ENCODE data around the gene ARPC1A.
"Not testable (repeated sequence)": the region's sequence is repeated elsewhere in the genome, so short reads cannot be mapped to it uniquely, and the experiment has no call there.

Gene ARPC1A

DNA sequence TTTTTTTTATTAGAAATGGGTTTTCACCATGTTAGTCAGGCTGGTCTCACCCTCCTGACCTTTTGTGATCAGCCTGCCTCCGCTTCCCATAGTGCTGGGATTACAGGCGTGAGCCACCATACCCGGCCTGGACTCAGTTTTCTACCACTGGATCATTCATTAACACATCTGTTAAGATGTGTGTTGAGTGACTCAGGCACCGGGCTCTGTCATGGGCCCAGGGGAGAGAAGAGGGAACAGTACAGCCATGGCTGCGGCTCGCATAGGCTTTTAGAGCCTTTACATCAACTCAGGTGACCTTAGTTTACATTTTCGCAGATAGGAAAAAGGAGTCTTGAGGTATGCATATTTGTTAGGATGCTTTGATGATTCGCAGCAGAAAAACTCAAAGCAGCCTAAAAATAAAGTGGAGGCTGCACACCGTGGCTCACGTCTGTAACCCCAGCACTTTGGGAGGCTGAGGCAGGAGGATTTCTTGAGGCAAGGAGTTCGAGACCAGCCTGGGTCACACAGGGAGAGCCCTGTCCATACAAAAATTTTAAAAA is 45.8 kb downstream of the ARPC1A start:
- no peak for DNase-seq (ENCODE audit: low spot score)

DNA sequence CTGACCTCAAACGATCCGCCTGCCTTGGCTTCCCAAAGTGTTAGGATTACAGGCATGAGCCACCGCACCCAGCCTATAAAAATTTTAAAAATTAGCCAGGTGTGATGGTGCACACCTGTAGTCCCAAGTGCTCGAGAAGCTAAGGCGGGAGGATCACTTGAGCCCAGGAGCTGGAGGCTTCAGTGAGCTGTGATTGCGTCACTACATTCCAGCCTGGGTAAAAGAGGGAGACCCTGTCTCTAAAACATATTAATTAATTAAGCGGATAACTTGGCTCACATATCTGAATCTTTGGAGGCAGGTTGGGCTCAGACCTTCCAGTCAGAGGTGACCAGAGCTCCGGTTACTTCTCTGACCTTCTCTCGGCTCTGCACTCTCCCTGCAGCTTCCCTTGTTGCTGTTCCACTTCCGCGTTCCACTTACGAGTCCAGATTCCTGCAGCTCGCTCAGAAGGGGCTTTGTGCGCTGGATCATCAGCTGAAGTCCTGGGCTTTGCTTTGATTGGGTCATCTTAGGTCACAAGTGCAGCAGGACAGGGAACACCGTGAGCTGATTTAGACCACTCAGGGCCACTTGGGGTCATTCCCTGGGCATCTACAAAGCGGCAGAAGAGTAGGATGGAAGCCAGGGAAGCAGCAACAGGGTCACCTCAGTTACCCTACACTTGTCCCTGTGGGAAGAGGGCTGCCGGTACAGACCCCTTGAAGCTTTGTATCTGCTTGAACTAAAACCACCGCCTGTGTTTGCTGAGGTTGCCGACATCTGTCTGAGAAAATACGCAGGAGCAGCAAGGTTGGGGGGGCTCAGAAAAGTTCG is 46.8 kb downstream of the ARPC1A start:
- no peak for DNase-seq (ENCODE audit: low spot score)

DNA sequence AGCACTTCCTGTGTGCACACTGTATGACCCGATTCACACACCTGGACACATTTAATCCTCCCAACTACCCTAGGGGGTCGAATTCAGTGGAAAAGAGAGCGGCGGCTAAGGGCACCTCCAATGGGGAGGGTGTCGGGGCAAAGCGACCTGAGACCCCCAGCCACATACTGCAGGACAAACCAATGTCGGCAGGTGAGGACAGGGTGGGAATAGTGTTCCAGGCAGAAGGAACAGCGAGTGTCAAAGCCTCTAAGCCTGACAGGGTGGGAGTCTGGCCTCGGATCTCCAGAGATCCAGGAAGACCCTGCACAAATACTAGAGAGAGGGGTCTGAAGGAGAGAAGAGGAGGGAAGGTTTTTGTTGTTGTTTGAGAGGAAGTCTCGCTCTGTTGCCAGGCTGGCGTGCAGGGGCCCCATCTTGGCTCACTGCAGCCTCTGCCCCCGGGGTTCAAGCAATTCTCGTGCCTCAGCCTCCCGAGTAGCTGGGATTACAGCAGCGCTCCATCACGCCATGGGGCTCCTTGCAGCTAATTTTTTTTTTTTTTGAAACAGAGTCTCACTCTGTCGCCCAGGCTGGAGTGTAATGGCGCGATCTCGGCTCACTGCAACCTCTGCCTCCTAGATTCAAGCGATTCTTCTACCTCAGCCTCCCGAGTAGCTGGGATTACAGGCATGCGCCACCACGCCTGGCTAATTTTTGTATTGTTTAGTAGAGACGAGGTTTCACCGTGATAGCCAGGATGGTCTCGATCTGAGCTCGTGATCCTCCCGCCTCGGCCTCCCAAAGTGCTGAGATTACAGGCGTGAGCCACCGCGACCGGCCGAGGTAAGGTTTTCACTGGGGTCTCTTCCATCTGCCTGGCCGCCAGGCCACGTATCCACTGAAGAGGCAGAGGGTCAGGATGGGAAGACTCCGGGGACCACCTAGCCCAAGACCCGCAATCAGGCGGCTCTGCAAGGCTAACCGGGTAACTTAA is 47.7 kb downstream of the ARPC1A start:
- no peak for DNase-seq (ENCODE audit: low spot score)

DNA sequence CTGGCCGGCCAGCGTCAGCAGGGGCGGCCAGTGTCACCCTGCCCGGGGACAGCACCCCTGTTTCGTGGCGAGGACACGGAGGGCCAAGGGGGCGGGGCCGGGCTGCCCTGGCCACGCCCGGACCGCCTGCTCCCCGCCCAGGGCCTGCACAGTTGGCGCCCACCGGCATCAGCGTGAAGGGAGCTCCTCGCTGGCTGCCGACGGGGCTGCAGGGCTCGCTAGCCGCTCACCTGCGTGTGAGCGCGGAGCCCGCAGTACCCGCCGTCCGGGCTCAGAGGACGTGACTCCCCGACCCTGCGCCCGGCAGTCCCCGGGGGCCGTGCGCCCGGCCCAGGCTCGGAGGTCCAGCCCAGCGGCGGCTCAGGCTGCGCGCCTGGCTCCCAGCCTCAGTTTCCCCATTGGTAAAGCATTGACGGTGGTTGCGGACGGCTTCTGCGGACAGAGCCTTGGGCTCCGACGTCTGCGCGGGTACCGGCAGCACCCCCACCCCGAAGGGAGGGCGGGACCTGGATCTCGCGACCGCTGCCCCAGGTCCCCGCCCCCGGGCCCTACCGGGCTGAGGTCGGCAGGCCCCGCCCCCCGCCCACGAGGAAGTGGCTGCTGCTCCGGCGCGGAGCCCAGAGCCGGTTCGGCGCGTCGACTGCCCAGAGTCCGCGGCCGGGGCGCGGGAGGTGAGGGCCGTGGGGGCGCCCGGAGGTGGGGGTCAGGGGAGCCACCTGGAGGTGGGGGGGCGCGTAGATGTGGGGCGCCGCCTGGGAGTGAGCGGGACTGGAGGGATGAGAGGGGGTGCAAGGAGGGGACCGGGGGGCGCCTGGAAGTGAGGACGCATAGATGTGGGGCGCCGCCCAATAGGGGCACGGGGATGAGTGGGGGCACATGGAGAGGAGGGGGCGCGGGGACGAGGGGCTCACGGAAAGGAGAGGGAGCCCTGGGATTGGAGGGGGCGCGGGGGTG is 48.7 kb downstream of the ARPC1A start, which contains the start of gene ARPC1B:
TSS of gene ARPC1B (plus strand) at position 620 of the 954 bp plus-strand sequence. CDS start 10,985 bp downstream, outside the sequence.
- peak; percentile 85 for DNase-seq (ENCODE audit: low spot score)

DNA sequence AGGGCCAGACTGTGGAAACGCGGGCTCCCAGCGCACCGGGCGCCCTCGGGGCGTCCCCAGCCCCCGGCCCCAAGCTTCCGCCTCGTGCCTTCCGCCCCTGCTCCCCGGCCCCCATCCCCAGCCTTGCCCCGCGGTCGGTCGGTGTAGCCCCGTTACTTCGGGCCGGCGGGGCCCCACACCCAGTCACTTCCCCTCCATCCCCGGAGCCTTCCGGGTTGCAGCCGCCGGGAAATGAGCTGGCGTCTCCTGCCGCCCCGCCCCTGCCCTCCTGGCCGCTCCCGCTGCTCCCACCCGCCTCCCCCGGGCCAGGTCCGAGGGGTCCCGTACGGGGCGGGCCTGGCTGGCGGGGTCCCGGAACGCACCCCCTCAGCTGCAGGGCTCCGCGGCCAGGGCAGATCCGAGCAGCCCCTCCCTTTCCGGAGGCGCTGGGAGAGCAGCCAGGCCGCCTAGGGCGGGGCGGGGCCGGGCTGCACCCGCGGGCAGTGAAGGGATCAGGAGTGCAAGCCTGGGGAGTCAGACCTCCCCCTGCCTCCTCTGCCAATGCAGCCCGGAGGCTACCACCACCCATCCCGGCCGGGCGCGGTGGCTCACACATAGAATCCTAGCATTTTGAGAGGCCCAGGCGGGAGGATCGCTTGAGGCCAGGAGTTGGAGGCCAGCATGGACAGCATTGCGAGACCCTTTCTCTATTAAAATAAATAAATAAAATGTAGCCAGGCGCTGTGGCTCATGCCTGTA is 49.5 kb downstream of the ARPC1A start:
- peak; percentile 74 for DNase-seq (ENCODE audit: low spot score)

DNA sequence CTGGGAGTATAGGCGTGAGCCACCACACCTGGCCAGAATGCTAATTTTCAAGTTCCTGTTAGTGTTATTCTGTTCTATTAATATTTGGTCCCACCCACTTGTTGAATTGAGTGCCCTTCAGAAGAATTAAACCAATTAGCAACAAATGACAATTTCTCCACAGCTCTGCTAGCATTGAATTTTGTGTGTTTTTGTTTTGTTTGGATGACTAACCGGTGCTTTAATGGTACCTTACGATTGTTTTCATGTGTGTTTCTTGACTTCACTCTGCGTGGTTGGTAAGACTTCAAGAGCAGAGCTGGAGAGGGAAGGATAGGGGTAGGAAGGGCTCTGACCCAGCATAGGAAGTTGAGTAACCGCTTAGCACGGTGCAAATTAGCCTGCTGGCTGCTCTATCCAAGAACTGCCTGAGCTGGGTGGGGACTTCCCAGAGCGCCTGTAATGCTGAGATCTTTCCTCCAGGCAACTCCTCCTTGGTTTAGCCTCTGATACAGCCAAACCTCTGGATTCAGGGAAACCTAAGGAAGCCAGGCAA is 53.4 kb downstream of the ARPC1A start:
- peak; percentile 65 for DNase-seq (ENCODE audit: low spot score)

DNA sequence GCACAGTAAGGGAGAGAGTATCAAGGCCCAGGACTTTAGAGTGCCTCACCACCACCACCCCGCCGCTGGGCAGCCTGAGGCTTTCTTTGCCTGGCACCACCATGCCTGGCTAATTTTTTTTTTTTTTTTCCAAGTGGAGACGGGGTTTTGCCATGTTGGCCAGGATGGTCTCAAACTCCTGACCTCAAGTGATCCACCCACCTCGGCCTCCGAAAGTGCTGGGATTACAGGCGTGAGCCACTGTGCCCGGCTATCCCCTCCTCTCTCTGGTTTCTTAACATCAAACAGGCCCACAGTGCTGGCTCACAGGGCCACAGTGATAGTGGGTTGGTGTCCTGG is 54.0 kb downstream of the ARPC1A start:
- not testable (repeated sequence) for DNase-seq (ENCODE audit: low spot score)

DNA sequence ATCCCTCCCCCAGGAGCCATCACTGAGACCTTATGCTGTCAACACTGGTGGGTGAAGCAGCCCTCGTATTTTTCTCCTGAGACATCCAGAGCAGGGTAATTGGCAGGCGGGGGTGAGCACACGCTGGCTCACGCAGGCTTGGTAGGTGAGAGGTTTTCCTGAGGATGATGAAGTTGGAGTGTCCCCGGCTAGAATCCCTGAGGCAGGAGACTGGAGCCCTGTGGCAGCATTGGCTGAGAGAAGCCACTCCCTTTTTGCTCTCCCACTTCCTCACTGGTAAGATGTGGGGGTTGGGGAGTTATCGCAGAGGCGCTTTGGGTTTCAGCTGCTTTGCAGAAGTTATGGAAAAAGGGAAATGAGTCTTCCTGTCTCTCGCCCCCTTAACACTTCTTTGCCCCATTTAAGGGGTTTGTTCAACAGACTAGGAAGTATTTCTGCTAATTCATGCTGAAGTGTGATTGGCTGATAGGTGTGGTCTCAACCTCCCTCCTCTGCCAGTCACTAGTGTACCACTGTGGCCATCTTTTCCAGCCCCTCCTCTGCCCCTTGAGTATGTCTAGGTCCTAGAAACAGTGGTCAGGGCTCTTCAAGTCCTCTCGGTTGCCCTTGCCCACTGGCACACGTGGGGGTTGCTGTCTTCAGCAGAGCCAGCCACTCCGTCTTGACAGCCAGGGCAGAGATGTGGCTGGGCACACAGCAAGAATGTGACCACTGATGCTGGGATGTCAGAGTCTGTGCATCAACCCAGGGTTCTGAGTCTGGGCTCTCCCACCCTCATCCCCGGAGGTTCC is 54.5 kb downstream of the ARPC1A start:
- DNase-seq (ENCODE audit: low spot score): peak; percentile 59

DNA sequence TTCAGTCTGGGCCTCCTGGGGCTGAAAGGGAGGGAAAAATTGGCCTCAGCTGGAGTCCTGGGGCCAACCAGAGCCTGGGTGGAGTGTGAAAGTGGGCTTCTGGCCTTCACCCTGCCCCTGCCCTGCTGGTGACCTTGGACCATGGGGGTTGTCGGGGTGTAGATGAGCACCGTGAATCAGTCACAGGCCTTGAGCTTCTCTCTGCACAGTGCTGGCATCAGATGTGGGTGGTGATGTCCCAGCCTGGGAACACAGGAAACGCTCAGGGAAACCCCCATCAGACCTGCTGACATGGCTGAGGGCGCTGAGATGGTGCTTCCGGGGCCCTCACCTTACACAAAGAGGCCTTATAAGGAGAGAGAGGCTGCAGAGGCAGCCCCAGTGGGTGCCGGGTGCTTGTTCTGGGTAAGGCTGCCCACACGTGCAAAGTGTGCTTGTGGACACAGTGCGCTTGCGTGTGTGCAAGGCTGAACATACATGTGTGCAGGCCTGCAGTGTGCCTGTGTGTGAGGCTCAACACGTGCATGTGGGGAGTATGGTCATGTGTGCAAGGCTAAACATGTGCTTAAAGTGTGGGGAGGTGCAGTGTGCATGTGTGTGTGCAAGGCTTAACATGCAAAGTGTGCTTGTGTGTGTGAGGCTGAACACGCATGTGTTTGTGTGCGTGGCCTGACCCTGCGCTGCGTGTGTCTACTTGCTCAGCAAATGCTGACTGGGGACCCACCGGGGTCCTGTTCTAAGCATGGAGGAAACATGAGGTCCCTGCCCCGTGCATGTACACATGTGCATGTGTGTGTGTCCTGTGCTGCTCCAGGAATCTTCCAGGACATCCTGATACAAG is 55.3 kb downstream of the ARPC1A start:
- DNase-seq (ENCODE audit: low spot score): peak; percentile 95

DNA sequence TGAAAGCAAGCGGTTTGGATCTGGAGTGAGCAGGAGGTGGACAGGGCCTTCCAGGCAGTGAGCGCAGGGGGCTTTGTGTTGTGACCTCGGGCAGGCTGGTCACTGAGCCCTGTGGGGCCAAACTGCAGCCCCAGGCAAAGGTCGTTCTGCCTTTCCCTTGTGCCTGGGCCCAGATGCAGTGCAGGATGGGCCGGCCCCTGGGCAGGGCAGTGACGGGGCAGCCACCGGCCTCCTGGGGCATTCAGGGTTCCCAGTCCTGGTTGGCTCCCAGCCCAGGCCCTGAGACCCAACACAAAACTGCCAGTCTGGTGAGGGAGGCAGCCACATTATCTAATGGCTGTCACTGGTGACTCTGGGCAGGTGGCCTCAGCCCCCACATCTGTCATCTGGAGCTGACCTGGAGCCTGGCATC is 56.0 kb downstream of the ARPC1A start:
- DNase-seq (ENCODE audit: low spot score): no peak

DNA sequence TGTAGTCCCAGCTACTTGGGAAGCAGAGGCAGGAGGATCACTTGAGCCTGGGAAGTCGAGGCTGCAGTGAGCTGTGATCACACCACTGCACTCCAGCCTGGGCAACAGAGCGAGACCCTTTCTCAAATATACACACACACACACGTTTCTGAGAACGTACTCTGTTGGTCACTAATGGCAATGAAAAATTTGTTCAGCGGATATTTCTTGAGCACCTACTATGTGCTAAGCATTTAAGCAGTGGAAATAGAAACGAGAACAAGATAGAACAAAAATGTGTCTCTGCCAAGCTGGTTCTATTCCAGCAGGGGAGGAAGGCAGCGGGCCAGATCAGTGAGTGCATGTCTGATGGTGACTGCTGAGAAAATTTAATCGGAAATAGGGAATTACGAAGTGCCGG is 57.5 kb downstream of the ARPC1A start:
- no peak for DNase-seq (ENCODE audit: low spot score)

DNA sequence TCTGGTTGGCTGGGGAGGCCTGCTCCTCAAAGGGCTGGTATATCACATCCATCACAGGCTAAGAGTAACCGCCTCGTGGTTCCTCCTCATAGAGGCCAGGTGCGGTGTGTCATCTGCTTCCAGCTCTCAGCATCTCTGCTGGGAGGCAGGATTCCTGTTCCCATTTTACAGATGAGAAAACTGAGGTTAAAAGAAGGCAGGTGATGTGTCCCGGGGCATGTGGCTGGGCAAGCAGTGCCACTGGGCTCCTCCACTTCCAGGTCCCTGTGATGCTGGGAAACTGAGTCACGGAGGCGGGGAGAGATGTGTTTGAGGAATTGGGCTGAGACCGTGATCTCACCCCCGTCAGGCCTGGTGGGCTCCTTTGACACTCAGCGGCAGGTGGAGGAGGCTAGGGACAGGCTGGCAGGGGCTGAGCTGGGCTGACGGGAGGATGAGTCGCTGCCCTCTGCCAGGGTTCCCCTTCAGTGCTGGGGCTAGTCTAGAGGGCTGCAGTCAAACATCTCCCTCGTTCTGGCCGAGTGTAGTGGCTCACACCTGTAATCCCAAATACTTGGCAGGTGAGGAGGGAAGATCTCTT is 58.2 kb downstream of the ARPC1A start:
- no peak for DNase-seq (ENCODE audit: low spot score)

DNA sequence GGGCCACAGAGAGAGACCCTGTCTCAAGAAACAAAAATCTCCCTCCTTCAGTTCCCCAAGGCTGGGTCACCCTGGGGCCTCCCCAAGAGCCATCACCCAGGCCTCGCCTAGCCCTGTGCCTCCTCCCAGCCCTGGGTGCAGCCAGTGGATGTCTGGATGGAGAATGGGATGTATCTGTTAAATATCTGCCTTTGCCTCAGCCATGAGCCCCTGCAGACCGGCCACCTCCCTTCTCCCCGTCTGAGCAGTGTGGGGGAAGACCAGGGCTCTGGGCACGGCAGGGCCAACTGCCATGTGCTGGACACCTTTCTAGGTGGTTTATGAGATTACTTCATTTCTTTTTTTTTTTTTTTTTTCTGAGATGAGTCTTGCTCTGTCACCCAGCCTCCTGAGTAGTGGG is 58.8 kb downstream of the ARPC1A start:
- no peak for DNase-seq (ENCODE audit: low spot score)

DNA sequence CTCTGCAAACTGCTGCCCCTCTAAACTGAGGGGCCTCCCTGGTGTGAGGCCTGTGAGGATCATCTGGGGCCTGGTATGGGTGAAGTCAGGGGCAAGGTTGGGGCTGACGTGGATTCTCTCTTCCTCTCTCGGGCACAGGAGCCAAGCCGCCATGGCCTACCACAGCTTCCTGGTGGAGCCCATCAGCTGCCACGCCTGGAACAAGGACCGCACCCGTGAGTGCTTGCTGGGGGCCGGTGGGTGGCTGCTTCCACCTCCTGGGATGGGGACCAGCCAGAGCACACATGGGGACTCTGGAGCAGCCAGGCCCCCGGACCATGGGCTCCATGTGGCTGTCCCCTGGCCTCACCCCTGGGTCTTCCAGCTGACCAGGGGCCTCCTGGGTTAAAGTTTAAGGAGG is 59.9 kb downstream of the ARPC1A start:
- DNase-seq (ENCODE audit: low spot score): no peak

DNA sequence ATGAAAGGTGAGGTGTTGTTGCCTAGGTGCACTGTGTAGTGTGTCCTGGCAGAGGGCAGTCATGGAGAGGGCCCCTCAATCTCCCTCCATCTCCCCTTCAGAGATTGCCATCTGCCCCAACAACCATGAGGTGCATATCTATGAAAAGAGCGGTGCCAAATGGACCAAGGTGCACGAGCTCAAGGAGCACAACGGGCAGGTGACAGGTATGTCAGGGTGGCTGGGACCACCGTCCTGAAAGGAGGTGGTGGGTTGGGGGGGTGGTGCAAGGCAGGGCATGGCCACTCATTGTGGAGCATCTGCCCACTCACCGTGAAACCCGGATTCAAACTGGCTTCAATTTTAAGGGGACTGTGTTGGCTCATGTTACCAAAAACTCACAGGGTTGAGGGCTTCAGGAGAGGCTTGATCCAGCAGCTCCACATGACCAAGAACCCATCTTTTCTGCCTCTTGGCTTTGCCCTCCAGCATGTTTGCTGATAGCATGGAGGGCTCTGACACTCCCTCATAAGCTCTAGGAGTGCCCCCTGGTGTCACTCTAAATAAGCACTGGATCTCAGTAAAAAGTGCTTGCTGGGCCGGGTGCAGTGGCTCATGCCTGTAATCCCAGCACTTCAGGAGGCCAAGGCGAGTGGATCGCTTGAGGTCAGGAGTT is 61.0 kb downstream of the ARPC1A start:
- no peak for DNase-seq (ENCODE audit: low spot score)

DNA sequence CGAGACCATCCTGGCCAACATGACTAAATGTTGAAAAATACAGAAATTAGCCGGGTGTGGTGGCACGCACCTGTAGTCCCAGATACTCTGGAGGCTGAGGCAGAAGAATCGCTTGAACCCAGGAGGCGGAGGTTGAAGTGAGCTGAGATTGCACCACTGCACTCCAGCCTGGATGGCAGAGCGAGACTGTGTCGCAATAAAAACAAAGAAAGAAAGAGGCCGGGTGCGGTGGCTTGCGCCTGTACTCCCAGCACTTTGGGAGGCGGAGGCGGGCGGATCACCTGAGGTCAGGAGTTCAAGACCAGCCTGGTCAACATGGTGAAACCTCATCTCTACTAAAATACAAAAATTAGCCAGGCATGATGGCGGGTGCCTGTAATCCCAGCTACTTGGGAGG is 61.5 kb downstream of the ARPC1A start:
- DNase-seq (ENCODE audit: low spot score): not testable (repeated sequence)

DNA sequence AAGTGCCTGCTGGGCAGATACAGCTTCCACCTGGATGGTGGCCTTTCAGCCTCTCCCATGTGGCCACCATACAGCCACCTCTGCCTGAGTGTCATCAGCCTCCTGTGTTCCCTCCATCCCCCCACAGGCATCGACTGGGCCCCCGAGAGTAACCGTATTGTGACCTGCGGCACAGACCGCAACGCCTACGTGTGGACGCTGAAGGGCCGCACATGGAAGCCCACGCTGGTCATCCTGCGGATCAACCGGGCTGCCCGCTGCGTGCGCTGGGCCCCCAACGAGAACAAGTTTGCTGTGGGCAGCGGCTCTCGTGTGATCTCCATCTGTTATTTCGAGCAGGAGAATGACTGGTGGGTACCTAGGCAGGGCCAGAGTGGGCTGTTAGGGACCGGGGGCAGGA is 62.2 kb downstream of the ARPC1A start:
- no peak for DNase-seq (ENCODE audit: low spot score)

DNA sequence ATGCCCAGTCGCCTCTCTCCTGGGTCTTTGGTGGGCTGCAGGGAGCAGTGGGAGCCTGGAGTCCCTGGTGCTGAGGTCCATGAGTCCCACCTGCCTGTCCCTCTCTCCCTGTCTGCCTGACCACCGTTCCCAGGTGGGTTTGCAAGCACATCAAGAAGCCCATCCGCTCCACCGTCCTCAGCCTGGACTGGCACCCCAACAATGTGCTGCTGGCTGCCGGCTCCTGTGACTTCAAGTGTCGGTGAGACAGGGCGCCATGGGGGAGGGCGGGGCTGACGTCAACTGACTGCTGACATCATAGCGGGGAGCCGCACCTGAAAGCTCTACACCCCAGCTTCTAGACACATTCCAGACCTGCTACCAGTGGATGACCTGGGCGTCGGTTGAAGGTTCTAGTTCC is 64.1 kb downstream of the ARPC1A start:
- DNase-seq (ENCODE audit: low spot score): no peak

Measured in activated CD4-positive, alpha-beta T cell treated with anti-CD3 and anti-CD28 coated beads, Interleukin-2, Interleukin-4, amounts not matched to agents 100 ng/mL and 50 ng/mL, durations not matched to agents 16 hours and 8 hours (primary cell).